Vagina (tissue), 2 donors: Measurements from ENCODE around the gene MARCHF6. TPM values are rescaled to one million over a fixed set of nuclear protein-coding genes. Genes with fewer than 3 reads are reported as not detected.
A peak's percentile ranks its signal among the peaks of the same experiment; 100 is the strongest.
"Not testable (repeated sequence)": the region's sequence is repeated elsewhere in the genome, so short reads cannot be mapped to it uniquely, and the experiment has no call there.

Source experiments
- DNase-seq, 2 donors: peaks; one replicate each; pipeline ENCODE4 v3.0.0-alpha.2; 2017; ENCODE audit errors: extremely low spot score in 2 of 2
- H3K27ac ChIP-seq: fragments of 200-600 bp; sonication (generic); one replicate; pipeline ENCODE4 v1.5.1; 2019
- H3K27me3 ChIP-seq: fragments of 200-600 bp; sonication (generic); one replicate; pipeline ENCODE4 v1.5.1; 2019
- H3K36me3 ChIP-seq, 2 donors: fragments of 200-600 bp; sonication (generic); one replicate each; pipeline ENCODE4 v1.5.1; 2017 to 2019
- H3K4me1 ChIP-seq: fragments of 200-600 bp; sonication (generic); one replicate; pipeline ENCODE4 v1.5.1; 2019
- H3K4me3 ChIP-seq, 2 donors: fragments of 200-600 bp; sonication (generic); 1 replicate in 1 of 2; 2 replicates in 1 of 2; pipeline ENCODE4 v1.5.1; 2016 to 2019
- H3K9me3 ChIP-seq: fragments of 200-600 bp; sonication (generic); one replicate; pipeline ENCODE4 v1.5.1; 2019
- POLR2A ChIP-seq, 2 donors: fragments of 450-650 bp; IDR thresholded peaks; one replicate each; pipeline ENCODE4 v1.6.1; 2017; ENCODE audit warnings: antibody characterized with exemption in 2 of 2, mild to moderate bottlenecking in 2 of 2, moderate library complexity in 2 of 2
- POLR2AphosphoS5 ChIP-seq, 2 donors: sonication (generic); formaldehyde crosslinking; IDR thresholded peaks; one replicate each; pipeline ENCODE4 v1.9.0; 2017; ENCODE audit warnings: antibody characterized with exemption in 2 of 2, mild to moderate bottlenecking in 2 of 2, low read depth in 1 of 2; ENCODE audit not compliant: insufficient read depth in 1 of 2
- intact Hi-C: fragments of 100-400 bp; cut with DNase I; formaldehyde crosslinking; loops from one replicate; pipeline ENCODE4 v1.15.1; 2023
- total RNA-seq: library from RNA; depleted of rRNA; stranded (reverse); fragments of >200 nt; gene quantifications from one replicate; pipeline ENCODE4 v1.2.3, GENCODE V29; 2016
- TF ChIP-seq, protein P1 (sequence below), 3 experiments: fragments of 450-650 bp in 2 of 3; fragments of 200-600 bp in 1 of 3; sonication (generic) in 1 of 3; IDR thresholded peaks; one replicate each; pipeline ENCODE4 v1.5.1; 2017 to 2019; ENCODE audit warnings: antibody characterized with exemption in 3 of 3, mild to moderate bottlenecking in 2 of 3, moderate library complexity in 2 of 3

MARCHF6 gene
- total RNA-seq, 1 donor from 2014 or later: 68.8 TPM

DNA sequence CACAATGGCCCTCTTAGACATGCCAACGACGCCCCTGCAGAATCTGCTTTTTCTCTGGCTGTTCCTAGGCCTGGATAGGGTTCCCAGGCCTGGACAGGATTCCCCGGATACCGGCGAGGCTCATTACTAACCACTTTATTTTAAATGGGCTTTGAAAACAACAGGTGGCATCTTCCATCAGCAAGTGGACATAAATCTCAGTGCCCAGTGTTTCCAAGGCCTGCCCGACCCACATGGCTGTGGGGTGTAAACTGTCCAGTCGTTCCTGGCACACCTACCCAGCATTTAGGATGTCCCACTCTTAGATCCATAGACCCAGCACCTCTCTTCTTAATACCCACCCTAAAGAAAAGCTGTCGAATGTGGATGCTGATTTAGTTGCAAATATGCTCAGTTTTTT lies 46.7 kb upstream of the MARCHF6 start:
- peak overlapping the region; percentile 60 to 65 for H3K4me3 ChIP-seq
- H3K36me3 ChIP-seq: no peaks in the 10 kb centered on the region
- no peaks in the 10 kb centered on the region for H3K27me3 ChIP-seq
- peak overlapping the region; percentile 79 for H3K27ac ChIP-seq
- DNase-seq: no peak
- H3K9me3 ChIP-seq: no peaks in the 10 kb centered on the region
- TF ChIP-seq, protein P1, sequence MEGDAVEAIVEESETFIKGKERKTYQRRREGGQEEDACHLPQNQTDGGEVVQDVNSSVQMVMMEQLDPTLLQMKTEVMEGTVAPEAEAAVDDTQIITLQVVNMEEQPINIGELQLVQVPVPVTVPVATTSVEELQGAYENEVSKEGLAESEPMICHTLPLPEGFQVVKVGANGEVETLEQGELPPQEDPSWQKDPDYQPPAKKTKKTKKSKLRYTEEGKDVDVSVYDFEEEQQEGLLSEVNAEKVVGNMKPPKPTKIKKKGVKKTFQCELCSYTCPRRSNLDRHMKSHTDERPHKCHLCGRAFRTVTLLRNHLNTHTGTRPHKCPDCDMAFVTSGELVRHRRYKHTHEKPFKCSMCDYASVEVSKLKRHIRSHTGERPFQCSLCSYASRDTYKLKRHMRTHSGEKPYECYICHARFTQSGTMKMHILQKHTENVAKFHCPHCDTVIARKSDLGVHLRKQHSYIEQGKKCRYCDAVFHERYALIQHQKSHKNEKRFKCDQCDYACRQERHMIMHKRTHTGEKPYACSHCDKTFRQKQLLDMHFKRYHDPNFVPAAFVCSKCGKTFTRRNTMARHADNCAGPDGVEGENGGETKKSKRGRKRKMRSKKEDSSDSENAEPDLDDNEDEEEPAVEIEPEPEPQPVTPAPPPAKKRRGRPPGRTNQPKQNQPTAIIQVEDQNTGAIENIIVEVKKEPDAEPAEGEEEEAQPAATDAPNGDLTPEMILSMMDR (IDR thresholded peaks at IDR 0.05): no peak
- TF ChIP-seq POLR2A (IDR thresholded peaks at IDR 0.05): no peak
- TF ChIP-seq POLR2AphosphoS5 (IDR thresholded peaks at IDR 0.05; ENCODE audit: insufficient read depth in 1 of 2, low read depth in 1 of 2): no peak
- H3K4me1 ChIP-seq: peaks cover 17% of the 10 kb centered on the region
- intact Hi-C loops: no loop called here

DNA sequence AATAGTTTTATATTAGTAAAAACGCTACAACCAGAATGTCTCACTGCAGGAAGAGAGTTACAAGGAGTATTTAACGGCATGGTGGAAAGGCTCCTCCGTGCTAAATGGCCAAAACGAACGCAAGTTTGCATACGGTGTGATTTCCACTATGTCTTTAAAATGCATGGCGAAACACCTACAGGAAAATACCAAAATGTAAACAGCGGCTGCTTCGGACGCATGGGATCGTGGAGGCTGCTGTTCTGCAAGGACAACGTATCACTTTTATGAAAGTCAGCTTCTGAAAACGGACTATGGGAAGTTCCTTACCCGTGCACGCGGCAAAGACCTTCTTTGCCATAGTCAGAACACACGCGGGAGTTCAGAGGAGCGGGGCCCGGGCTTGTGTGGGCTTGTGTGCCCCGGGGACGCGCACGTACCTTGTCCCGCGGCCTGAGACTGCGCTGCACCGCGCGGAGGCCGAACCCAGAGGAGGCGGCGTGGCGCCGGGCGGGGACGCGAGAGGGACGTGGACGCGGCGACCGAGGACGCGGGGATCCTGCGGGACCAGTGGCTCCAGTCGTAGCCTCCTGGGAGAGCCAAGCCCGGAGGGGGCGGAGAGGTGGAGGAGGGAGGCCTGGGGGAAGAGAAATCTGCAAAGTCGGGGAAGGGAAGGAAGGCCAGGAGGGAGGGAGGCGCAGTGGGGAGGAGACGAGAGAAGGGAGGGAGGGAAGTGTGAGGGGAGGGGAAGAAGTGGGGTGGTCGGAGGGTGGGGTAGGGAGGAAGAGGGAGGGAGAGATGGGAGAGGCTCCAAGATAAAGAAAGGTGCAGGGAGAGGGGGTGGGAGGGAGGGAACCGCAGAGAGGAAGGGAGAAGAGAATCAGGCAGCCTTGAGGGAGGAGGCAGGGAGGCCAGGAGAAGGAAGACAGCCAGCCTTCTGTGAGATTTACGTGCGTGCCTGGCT lies 46.0 kb upstream of the MARCHF6 start, which contains the start of gene CMBL:
Gene CMBL (minus strand): TSS at position 697 of the 943 bp plus-strand sequence. CDS start 17,140 bp downstream, outside the sequence.
- Histone ChIP-seq H3K9me3 (no peaks in the 10 kb centered on the region), H3K4me1 (peaks cover 17% of the 10 kb centered on the region), H3K4me3 (peak within 1 kb of the TSS; percentile 60 to 65), H3K36me3 (no peaks in the 10 kb centered on the region), H3K27me3 (no peaks in the 10 kb centered on the region), H3K27ac (peak within 1 kb of the TSS; percentile 79)
- intact Hi-C loops: no loop called here
- DNase-seq: no peak
- TF ChIP-seq POLR2AphosphoS5 (IDR thresholded peaks at IDR 0.05; ENCODE audit: insufficient read depth in 1 of 2, low read depth in 1 of 2): peak in 1 of 2 donors; percentile 59
- TF ChIP-seq, protein P1 (IDR thresholded peaks at IDR 0.05): no peak

DNA sequence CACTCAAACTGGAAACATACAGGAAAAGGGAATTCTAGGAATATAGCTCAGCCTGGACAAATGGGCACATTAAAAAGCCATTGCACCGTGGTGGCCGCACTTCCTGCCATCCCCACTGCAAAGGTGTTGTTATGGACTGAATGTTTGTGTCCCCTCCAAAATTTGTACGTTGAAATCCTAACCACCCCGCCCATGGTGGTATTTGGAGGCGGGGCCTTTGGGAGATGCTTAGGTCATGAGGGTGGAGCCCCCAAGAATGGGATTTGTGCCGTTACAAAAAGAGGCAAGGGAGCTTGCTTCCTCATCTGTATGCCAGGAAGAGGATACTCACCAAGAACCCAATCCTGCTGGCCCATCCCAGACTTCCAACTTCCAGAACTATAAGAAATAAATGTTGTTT lies 44.7 kb upstream of the MARCHF6 start:
- TF ChIP-seq POLR2A (IDR thresholded peaks at IDR 0.05): no peak
- TF ChIP-seq POLR2AphosphoS5 (IDR thresholded peaks at IDR 0.05; ENCODE audit: insufficient read depth in 1 of 2, low read depth in 1 of 2): no peak
- TF ChIP-seq, protein P1 (IDR thresholded peaks at IDR 0.05): no peak
- Histone ChIP-seq H3K27me3 (no peaks in the 10 kb centered on the region), H3K9me3 (no peaks in the 10 kb centered on the region), H3K36me3 (no peaks in the 10 kb centered on the region), H3K4me1 (peaks cover 17% of the 10 kb centered on the region), H3K27ac (no peak overlapping the region), H3K4me3 (no peak overlapping the region)
- DNase-seq: no peak
- intact Hi-C loops: no loop called here

DNA sequence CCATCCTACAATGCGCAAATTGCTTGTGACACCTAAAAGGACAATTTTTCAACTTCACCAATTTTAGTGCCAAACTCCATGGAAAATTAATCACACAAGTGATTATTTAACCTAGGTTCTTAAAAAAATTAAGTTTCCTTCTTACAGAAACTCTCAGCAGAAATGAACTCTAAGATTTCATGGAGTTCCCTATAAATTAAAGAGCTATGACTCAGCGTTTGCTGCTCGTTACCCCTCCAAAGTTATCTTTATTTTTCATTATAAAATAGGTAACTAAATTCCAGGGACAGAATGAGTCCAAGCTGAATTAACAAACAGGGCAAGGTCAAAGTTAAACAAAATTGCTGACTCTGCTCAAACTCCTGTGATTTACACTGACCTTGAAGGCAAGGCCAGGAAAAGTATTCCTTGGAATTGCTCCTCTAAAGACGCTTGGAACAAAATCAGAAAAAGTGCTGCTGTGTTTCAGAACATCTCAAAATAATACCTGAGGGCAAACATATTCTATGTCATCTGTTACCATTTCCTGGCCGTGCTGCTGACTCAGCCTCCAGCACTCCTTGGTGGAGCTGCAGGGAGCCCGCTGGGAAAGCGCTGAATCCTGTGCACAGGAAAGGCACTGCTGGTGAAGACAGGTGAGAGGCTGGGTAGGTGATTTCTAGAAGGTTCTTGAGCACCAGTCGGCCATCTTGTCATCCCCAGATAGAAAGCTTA lies 43.3 kb upstream of the MARCHF6 start:
- intact Hi-C loops: no loop called here
- no peaks in the 10 kb centered on the region for H3K9me3 ChIP-seq
- TF ChIP-seq POLR2A (IDR thresholded peaks at IDR 0.05) (no peak), POLR2AphosphoS5 (IDR thresholded peaks at IDR 0.05; ENCODE audit: insufficient read depth in 1 of 2, low read depth in 1 of 2) (peak in 1 of 2 donors; percentile 18)
- H3K4me1 ChIP-seq: peaks cover 17% of the 10 kb centered on the region
- H3K27ac ChIP-seq: no peak overlapping the region
- H3K36me3 ChIP-seq: no peaks in the 10 kb centered on the region
- H3K27me3 ChIP-seq: no peaks in the 10 kb centered on the region
- H3K4me3 ChIP-seq: no peak overlapping the region
- no peak for DNase-seq

DNA sequence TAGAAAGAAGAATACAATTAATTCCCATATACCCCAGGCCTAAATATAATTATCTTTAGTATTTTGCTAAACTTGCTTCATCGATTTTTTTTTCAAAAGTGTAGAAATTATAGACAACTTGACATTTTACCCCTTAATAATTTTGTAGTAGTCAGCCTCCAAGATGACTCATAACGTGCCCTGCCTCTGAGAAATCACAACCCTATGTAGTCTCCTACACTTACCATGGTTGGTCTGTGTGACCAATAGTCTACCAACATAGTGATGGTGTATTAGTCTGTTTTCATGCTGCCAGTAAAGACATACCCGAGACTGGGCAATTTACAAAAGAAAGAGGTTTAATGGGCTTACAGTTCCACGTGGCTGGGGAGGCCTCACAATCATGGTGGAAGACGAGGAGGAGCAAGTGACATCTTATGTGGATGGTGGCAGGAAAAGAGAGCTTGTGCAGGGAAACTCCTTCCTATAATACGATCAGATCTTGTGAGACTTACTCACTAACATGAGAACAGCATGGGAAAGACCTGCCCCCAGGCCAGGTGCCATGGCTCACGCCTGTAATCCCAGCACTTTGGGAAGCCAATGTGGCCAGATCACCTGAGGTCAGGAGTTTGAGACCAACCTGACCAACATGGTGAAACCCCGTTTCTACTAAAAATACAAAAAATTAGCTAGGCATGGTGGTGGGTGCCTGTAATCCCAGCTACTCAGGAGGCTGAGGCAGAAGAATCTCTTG lies 42.5 kb upstream of the MARCHF6 start:
- H3K4me3 ChIP-seq, DNase-seq, H3K36me3 ChIP-seq, H3K9me3 ChIP-seq, H3K27me3 ChIP-seq, intact Hi-C loops, H3K27ac ChIP-seq: not testable (repeated sequence)
- H3K4me1 ChIP-seq: peaks cover 13% of the 10 kb centered on the region
